Sigmoid colon (tissue), 7 donors: ENCODE measurements around the gene ACO2. TPM values are rescaled to one million over a fixed set of nuclear protein-coding genes. Genes with fewer than 3 reads are reported as not detected.
"Not testable (repeated sequence)": the region's sequence is repeated elsewhere in the genome, so short reads cannot be mapped to it uniquely, and the experiment has no call there.

Experiments used
- DNase-seq: peaks from one replicate; pipeline ENCODE4 v3.0.0-alpha.2; 2019
- H3K27ac ChIP-seq, 4 donors: fragments of 200-600 bp; sonication (generic); one replicate each; pipeline ENCODE4 v1.5.1; 2016 to 2019; ENCODE audit warnings: mild to moderate bottlenecking in 1 of 4
- H3K27me3 ChIP-seq, 3 donors: fragments of 200-600 bp; sonication (generic); one replicate each; pipeline ENCODE4 v1.5.1; 2019; ENCODE audit warnings: mild to moderate bottlenecking in 1 of 3
- H3K36me3 ChIP-seq, 4 donors: fragments of 200-600 bp; sonication (generic); one replicate each; pipeline ENCODE4 v1.5.1; 2016 to 2019
- H3K4me1 ChIP-seq, 4 donors: fragments of 200-600 bp; sonication (generic); one replicate each; pipeline ENCODE4 v1.5.1; 2017 to 2019
- H3K4me3 ChIP-seq, 4 donors: fragments of 200-600 bp; sonication (generic); one replicate each; pipeline ENCODE4 v1.5.1; 2017 to 2019; ENCODE audit warnings: mild to moderate bottlenecking in 2 of 4, moderate library complexity in 1 of 4
- H3K9me3 ChIP-seq, 4 donors: fragments of 200-600 bp in 3 of 4; sonication (generic) in 3 of 4; one replicate each; pipeline versions ENCODE4 v1.5.1 to v1.6.1; 2013 to 2019
- EP300 ChIP-seq, 4 donors: sonication (generic); formaldehyde crosslinking; IDR thresholded peaks; one replicate each; pipeline ENCODE4 v1.6.1; 2017; ENCODE audit warnings: antibody characterized with exemption in 4 of 4
- POLR2A ChIP-seq, 2 donors: fragments of 450-650 bp; IDR thresholded peaks; one replicate each; pipeline ENCODE4 v1.6.1; 2016; ENCODE audit warnings: antibody characterized with exemption in 2 of 2, mild to moderate bottlenecking in 2 of 2, moderate library complexity in 2 of 2
- POLR2AphosphoS5 ChIP-seq, 4 donors: sonication (generic); formaldehyde crosslinking; IDR thresholded peaks; one replicate each; pipeline ENCODE4 v1.6.1; 2017; ENCODE audit warnings: antibody characterized with exemption in 4 of 4
- WGBS, 2 donors: extraction: QIAGEN DNeasy Blood & Tissue Kit; methylation state at CpG; one replicate each; pipeline ENCODE4 v1.1.7; 2013; 5-methylcytosine and 5-hydroxymethylcytosine counted together
- intact Hi-C: fragments of 100-400 bp; cut with DNase I; formaldehyde crosslinking; loops from one replicate; pipeline ENCODE4 v1.15.1; 2023
- polyA plus RNA-seq, 3 donors: library from polyadenylated mRNA; stranded (reverse); fragments of 200-250 nt; gene quantifications; one replicate each; pipeline ENCODE4 v1.2.3, GENCODE V29; 2013
- total RNA-seq, 4 donors: library from RNA; depleted of rRNA; stranded (reverse); fragments of >200 nt; gene quantifications; one replicate each; pipeline ENCODE4 v1.1.0, GENCODE V29; 2016
- TF ChIP-seq, protein P1 (sequence below), 4 experiments: fragments of 450-650 bp in 3 of 4; fragments of 200-600 bp in 1 of 4; IDR thresholded peaks; one replicate each; pipeline ENCODE4 v1.5.1; 2016 to 2019; ENCODE audit warnings: antibody characterized with exemption in 4 of 4, mild to moderate bottlenecking in 3 of 4, moderate library complexity in 2 of 4
- donor health status: healthy with polysubstance abuse.
- donor health status: Bipolar disorder and iron deficiency.
- donor health status: healthy.

Gene ACO2
- total and polyA plus RNA-seq, 7 donors: 67.3 to 157 (median 90.3) TPM

DNA sequence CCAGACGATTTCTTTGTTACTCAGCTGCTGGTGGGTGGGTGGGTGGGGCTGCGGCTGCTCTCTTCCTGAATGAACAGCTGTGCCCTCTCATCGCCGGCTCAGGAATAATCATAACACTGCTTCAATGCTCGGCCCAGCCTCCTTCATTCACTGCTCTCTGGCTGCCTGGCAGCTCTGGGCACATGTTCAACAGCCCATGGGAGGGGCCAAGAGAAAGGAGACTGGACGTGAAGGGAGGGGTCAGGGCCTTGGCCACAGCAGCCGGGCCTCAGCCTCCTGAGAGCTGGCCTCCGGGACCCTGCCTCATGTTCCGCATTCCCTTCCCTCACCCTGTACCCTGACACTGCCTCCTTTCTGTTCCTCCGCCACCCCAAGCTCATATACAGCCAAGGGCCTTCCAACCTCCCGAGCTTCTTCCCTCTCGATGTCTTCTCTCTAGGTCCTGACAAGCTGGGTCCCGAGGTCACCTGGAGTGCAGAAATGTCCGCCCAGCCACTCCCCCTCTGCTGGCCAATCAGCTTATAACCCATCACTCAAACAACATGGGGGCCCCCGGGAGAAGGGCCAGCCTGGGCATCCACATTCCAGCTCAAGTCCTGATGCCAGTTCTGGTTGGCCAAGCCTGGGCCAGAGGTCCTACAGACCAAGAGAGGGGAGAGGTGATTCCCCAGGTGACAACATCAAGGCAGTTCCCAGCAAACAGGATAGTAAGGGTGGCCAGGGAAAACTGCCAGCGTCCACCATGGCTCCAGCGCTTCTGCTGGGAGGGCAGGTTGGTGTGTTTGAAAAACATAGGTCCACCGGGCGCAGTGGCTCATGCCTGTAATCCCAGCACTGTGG lies 88.7 kb downstream of the ACO2 start:
- H3K9me3 ChIP-seq: no peaks in the 10 kb centered on the region
- H3K4me1 ChIP-seq: peaks cover 0 to 44% (median 38%) of the 10 kb centered on the region in 4 donors
- WGBS, 2 donors: 56 to 58% methylated on average over 19 of the region's 19 CpGs
- H3K36me3 ChIP-seq: no peaks in the 10 kb centered on the region
- no peaks in the 10 kb centered on the region for H3K27me3 ChIP-seq
- peak overlapping the region in 1 of 4 donors; percentile 4 for H3K4me3 ChIP-seq
- H3K27ac ChIP-seq: peak overlapping the region; percentile 54 to 73 (median 64)
- peak; percentile 88 for DNase-seq
- peak in 1 of 4 donors; percentile 34 for TF ChIP-seq POLR2AphosphoS5 (IDR thresholded peaks at IDR 0.05)
- TF ChIP-seq POLR2A (IDR thresholded peaks at IDR 0.05): no peak
- TF ChIP-seq, protein P1, sequence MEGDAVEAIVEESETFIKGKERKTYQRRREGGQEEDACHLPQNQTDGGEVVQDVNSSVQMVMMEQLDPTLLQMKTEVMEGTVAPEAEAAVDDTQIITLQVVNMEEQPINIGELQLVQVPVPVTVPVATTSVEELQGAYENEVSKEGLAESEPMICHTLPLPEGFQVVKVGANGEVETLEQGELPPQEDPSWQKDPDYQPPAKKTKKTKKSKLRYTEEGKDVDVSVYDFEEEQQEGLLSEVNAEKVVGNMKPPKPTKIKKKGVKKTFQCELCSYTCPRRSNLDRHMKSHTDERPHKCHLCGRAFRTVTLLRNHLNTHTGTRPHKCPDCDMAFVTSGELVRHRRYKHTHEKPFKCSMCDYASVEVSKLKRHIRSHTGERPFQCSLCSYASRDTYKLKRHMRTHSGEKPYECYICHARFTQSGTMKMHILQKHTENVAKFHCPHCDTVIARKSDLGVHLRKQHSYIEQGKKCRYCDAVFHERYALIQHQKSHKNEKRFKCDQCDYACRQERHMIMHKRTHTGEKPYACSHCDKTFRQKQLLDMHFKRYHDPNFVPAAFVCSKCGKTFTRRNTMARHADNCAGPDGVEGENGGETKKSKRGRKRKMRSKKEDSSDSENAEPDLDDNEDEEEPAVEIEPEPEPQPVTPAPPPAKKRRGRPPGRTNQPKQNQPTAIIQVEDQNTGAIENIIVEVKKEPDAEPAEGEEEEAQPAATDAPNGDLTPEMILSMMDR (IDR thresholded peaks at IDR 0.05): no peak
- no peak for TF ChIP-seq EP300 (IDR thresholded peaks at IDR 0.05)
- intact Hi-C loops: no loop called here

DNA sequence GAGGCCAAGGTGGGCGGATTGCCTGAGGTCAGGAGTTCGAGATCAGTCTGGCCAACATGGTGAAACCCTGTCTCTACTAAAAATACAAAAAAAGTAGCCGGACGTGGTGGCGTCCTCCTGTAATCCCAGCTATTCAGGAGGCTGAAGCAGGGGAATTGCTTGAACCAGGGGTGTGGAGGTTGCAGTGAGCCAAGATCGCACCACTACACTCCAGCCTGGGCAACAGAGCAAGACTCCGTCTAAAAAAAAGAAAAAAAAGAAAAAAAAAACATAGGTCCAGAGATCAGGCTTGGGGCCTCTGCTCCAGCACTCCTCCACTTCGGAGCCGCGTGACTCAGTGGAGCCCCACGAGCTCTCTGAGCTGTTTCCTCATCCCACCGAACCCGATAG lies 89.3 kb downstream of the ACO2 start:
- H3K36me3 ChIP-seq, H3K27me3 ChIP-seq, DNase-seq, H3K4me3 ChIP-seq, intact Hi-C loops, H3K9me3 ChIP-seq: not testable (repeated sequence)
- H3K4me1 ChIP-seq: peaks cover 0 to 51% (median 44%) of the 10 kb centered on the region in 4 donors
- 93% methylated on average over 13 of the region's 13 CpGs for WGBS, 2 donors
- peak overlapping the region; percentile 54 to 73 (median 64) for H3K27ac ChIP-seq

DNA sequence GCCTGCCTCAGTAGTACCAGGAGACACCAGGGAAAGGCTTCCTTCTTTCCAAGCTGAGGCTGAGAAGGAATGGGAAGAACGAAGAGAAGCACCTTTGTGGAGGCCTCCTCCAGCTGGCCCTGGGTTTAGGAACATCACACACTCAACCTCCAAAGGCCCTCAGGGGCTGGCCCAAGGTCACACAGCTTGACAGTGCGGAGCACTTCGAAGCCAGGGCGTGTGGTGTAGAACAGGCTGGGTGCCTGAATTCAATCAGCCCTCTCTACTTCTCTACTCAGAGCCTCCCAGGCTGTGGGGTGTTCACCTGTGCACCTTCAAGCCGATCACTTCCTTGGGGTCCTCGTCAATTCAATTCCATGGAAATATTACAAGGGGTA lies 91.2 kb downstream of the ACO2 start:
- Histone ChIP-seq H3K27me3 (no peaks in the 10 kb centered on the region), H3K4me3 (peak overlapping the region in 3 of 4 donors; percentile 49 to 59 (median 56)), H3K9me3 (no peaks in the 10 kb centered on the region), H3K27ac (peak overlapping the region; percentile 61 to 91 (median 86)), H3K36me3 (no peaks in the 10 kb centered on the region), H3K4me1 (peaks cover 0 to 67% (median 55%) of the 10 kb centered on the region in 4 donors)
- no peak for TF ChIP-seq POLR2A (IDR thresholded peaks at IDR 0.05)
- no peak for TF ChIP-seq EP300 (IDR thresholded peaks at IDR 0.05)
- no peak for TF ChIP-seq POLR2AphosphoS5 (IDR thresholded peaks at IDR 0.05)
- TF ChIP-seq, protein P1 (IDR thresholded peaks at IDR 0.05): no peak
- intact Hi-C loops: no loop called here
- WGBS, 2 donors: 70 to 71% methylated on average over 6 of the region's 6 CpGs
- no peak for DNase-seq

DNA sequence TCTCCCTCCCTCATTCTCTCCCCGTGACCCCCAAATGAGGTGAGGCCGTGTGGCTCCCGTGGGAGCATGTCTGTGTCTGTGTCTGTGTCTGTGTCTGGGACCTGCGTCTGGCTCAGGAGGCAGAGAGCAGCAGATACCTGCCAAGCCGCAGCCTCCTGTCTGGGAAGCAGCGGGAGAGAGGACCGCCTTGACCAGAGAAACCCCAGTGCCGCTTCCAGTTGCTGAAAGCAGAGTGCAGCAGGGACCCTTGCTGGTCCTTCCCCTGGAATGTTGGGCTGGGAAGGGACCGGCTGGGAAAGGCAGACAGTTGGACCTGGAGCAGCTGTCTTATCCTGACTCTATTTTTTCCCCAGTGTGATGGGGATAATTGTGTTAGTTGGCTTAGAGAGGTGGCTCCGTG lies 92.4 kb downstream of the ACO2 start:
- TF ChIP-seq POLR2AphosphoS5 (IDR thresholded peaks at IDR 0.05) (no peak), POLR2A (IDR thresholded peaks at IDR 0.05) (no peak), EP300 (IDR thresholded peaks at IDR 0.05) (no peak)
- TF ChIP-seq, protein P1 (IDR thresholded peaks at IDR 0.05): no peak
- peak; percentile 73 for DNase-seq
- Histone ChIP-seq H3K9me3 (no peaks in the 10 kb centered on the region), H3K27me3 (no peaks in the 10 kb centered on the region), H3K36me3 (no peaks in the 10 kb centered on the region), H3K4me3 (peak overlapping the region; percentile 34 to 59 (median 52)), H3K4me1 (peaks cover 0 to 75% (median 68%) of the 10 kb centered on the region in 4 donors), H3K27ac (peak overlapping the region; percentile 61 to 91 (median 86))
- intact Hi-C loops: no loop called here
- 52 to 59% methylated on average over 10 of the region's 10 CpGs for whole genome bisulfite sequencing, 2 donors

DNA sequence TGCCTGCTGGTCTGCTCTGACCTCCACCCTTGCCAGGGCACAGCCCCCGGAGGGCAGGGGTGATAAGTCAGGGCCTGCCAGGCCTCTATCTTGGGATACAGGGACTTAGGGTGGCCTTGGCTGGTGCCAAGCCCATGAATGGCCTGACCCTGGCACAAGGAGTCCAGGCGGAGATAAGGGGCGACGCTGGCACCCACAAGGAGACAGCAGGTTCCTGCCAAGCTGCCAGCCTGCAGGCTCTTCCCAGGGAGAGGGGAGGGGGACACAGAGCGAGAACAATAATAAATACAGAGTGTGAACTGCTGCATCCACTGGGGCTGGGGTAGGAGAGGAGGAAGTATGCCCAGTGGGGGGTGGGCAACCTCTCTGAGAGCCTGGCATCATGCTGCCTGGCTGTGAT lies 92.9 kb downstream of the ACO2 start:
- Histone ChIP-seq H3K27ac (peak overlapping the region; percentile 61 to 91 (median 86)), H3K4me1 (peaks cover 0 to 72% (median 65%) of the 10 kb centered on the region in 4 donors), H3K9me3 (no peaks in the 10 kb centered on the region), H3K36me3 (no peaks in the 10 kb centered on the region), H3K27me3 (no peaks in the 10 kb centered on the region), H3K4me3 (peak overlapping the region; percentile 34 to 59 (median 52))
- intact Hi-C loops: no loop called here
- TF ChIP-seq POLR2A (IDR thresholded peaks at IDR 0.05) (no peak), EP300 (IDR thresholded peaks at IDR 0.05) (no peak), POLR2AphosphoS5 (IDR thresholded peaks at IDR 0.05) (no peak)
- TF ChIP-seq, protein P1 (IDR thresholded peaks at IDR 0.05): no peak
- DNase-seq: no peak
- WGBS, 2 donors: 75 to 83% methylated on average over 5 of the region's 5 CpGs
